Measurements from ENCODE around the gene SCRT2.

- TF ChIP-seq CTCF (IDR thresholded peaks at IDR 0.05) (no peak), POLR2A (IDR thresholded peaks at IDR 0.05) (no peak)
Observed at GRCh38 chr20:704726-705125, 29.1 kb upstream of the SCRT2 start.

Measured in thyroid gland (tissue), 4 donors.